GM19452 (cell line): ENCODE data around the gene TTC28.
"Not testable (repeated sequence)": the region's sequence is repeated elsewhere in the genome, so short reads cannot be mapped to it uniquely, and the experiment has no call there.

Source experiments
- ATAC-seq: cut with Tn5 transposase; IDR thresholded peaks from one replicate; pipeline ENCODE4 v1.9.1; 2021; ENCODE audit not compliant: unreplicated experiment

TTC28 gene

DNA sequence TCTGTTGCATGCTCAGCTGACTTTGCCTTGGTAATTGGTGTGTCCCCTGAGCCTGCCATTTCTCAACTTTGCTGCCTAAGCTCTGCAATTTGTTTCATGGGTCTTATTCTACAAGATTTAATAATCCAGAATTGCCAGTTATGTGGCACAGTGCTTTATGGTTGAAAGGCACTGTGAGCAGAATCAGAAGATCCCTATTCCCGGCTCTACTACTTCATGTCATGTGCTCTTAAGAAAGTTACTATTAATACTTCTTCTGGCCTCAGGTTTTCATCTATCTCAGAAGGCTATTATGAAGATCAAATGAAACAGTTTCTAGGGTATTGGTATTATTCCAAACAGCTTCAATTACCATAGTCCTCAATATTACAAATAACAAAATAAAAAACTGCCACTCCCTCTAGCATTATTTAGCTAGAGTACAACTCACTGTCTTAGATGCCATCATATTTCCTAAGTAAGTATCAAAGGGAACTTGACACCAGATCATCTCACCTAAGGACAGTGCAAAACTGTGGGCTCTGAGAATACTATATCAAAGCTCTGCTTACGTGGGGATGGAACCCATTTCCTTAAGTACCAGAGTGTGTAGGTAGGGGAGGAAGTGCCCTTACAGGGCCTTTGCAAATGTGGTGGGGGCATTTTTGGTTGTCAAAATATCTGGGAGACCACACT is 560.5 kb downstream of the TTC28 start:
- no peak for ATAC-seq

DNA sequence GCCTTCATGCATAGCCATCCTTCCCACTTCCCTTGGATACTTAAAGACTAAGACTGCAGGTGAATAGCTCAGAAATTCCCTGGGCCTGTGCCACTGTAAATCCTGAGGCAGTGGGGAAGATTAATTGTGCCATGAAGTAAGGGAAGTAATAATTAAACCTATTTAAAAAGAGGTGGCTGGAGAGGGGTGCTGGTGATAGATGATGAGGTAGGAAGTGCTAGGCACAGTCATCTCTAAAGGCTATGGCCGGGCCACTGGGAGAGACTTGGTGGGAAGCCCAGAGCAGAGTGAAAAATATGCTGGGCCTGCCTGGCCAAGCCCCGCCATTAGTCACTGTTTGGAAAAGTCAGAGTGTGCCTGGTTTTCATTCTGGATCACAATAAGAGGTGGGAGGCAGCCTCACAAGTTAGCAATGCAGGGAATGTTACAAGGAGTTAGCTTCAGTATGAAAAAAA is 563.4 kb downstream of the TTC28 start:
- ATAC-seq = no peak

- ATAC-seq = no peak
Measured at GRCh38 chr22:28115426-28115825, 564.2 kb downstream of the TTC28 start.

DNA sequence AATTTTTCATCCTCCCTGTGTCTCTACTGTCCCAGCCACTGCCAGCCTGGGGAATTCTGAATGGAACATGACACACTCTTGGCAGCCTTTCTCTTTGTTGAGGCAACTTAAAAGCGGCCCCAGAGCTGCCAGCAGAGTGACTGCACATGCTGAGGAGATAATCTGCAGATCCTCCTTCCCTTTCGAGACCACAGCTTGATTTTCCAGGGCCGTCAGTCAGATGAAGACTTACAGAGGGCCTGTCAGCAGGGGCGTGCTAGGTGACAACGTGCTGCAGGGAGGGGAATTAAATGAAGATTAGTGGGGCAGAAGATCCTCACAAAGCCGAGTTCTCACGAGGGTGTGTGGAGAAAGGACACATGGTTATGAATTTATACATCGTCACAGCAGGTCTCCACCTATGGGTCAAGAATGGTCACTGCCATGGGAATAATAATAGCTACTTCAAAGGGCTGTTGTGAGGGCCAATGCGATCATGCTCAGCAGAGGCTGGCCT is 567.0 kb downstream of the TTC28 start:
- no peak for ATAC-seq

- ATAC-seq = no peak
Measured at GRCh38 chr22:28112190-28112544, 567.5 kb downstream of the TTC28 start.

DNA sequence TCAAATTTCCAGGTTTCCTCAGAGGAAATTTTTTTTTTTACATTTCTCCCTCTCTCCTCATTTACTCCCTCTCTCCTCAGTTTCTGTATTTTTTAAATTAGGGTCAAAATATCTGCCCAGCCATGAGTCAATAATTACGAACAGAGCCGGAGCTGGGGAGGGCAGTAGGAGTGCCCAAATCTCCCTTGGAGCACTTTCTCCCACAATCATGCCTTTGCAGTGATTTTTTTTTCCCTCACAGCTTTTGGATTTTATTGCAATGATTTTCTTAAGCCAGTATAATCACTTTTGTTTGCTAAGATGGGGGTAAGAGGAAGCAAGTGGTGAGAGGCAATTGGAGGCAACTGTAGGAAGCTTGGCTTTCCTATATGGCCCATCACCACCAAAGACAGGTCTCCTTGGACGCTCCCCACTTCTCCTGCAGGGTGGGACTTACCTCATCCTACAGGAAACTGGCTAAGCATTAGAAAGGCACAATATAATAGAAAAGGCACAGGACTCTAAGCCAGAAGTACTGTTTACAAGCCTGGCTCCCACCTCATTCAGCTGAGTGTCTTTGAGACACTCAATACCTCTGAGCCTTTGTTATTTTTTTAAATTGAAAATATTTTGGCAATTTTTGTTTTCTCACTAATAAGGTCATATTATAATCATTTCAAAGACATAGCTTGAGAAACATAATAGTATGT is 568.0 kb downstream of the TTC28 start:
- no peak for ATAC-seq

DNA sequence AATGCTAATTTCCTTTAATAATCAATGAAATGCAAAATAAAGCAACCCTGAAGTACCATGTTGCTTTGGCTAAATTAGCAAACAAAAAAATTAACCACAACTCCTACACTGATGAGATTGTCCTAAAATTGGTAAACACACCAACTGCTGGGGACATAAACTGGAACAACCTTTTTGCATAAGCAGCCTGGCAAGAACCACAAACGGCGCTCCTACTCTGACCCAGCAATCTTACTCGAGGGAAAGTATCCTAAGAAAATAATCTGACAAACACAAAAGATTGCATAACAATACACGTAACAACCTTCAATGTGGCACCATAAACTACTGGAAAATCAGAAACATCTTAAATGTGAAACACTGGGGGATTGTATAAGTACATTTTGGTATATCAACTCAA is 570.8 kb downstream of the TTC28 start:
- no peak for ATAC-seq

GRCh38 chr22:28106617-28107016 is 573.0 kb downstream of the TTC28 start:
- ATAC-seq = no peak

GRCh38 chr22:28105988-28106387 is 573.7 kb downstream of the TTC28 start:
- no peak for ATAC-seq

- ATAC-seq = no peak
Measured at GRCh38 chr22:28105413-28105812, 574.2 kb downstream of the TTC28 start.

DNA sequence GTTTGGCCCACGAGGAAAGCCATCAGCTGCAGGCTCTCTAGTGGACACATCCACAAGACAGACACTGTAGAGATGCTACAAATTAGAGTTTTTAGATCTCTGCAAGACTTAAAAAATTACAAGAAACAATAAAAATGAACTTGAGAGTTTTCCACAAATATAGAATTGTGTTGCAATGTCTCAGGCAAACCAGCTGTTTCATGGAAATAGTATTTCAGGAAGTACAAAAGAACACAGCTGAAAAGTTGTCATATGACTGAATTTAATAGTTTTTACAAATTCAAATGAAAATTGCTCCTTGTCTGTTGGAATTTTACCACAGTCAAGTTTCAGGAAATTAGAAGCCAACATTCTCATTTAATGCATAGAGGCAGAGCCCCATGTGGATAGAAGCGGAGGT is 576.0 kb downstream of the TTC28 start:
- ATAC-seq = no peak

- ATAC-seq = no peak
Measured at GRCh38 chr22:28102151-28102812, 577.4 kb downstream of the TTC28 start.

DNA sequence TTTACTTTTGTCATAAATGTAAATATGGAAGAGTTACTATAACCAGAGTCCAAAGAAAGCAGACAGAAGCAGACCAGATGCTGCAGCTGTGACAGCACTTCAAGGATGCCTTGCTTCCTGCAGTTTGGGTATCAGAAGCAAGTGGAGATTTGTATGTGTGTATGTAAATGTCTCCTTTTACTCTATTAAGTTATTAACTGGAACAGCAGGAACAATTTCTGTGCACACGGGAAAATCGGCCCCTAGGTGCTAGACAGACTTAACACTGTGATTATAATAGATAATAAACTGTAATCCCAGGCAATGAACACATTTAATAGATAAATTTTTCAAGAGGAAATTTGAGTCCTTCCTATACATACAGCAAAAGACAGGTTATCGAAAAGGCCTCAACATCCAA is 582.0 kb downstream of the TTC28 start:
- no peak for ATAC-seq

DNA sequence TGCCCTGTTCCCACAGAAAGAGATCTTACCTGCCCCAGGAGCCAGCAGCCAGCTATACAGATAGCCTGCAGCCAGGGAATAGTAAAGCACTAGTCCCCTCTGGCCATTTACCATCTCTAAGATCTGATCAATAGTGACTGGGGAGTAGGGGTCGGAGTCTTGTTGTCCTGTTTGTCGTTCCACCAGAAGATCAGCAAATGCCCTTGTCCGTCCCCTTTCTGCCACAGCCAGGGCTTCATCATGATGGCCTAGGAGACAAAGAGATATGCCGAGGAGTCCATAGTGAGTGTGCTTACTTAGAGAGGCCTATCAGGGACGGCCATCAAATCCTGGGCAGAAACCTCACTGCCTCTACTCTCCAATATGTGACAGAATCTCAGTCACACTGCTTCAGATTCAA is 583.5 kb downstream of the TTC28 start:
- ATAC-seq = no peak

DNA sequence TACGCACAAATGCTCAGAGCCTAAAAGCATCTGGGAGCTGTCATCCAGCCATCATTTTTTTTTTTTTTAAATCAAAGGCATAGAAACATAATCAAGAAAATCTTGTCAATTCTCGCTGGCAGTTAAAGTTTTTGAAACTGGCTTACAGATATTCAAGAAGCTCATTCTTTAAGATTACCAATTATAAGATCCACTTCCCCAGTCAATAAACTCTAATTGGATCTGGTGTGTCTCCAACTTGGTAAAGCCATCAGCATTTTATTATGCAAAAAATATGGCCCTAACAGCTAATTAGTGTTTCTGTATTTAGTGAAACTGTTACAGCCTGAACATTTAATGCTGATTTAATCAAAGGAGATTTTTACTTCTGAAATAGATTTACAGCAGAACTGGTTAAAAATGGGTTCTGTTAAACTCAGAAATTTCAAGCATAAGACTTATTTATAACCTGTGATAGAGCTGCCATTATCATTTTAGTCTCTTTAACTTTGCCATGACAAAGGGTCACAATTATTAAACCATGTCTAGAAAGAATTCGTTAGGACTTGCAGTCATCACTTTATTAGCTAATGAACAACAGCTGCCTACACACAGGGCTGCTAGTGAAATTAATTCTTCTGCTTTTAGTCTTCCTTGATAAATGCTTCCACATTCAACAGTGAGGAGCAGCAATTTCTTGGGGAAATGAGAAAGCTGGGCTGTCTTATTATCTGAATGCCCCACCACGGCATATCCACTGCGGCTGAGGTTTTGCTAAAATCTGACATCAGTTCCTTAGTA is 584.1 kb downstream of the TTC28 start:
- ATAC-seq = no peak

GRCh38 chr22:28094771-28095170 is 584.9 kb downstream of the TTC28 start:
- no peak for ATAC-seq

- no peak for ATAC-seq
Measured at GRCh38 chr22:28093711-28094110, 585.9 kb downstream of the TTC28 start.

DNA sequence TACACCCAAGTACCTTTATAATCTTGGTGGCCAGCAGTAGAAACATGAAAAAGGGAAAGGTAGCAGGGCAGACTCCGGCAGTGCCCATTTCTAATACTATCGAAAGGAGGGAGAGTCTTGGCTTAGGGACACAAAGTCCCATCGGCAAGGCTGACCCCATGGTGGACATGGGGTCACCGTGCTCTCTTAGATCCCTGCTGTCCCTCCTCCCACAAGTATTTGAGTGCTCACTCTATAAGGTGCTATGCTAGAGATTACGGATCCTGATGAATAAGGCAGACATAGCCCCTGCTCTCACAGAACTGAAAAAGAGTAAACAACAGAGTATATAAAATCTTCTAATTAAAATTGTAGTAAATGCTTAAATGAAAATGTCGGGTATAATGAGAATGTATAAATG is 588.2 kb downstream of the TTC28 start:
- ATAC-seq = no peak

DNA sequence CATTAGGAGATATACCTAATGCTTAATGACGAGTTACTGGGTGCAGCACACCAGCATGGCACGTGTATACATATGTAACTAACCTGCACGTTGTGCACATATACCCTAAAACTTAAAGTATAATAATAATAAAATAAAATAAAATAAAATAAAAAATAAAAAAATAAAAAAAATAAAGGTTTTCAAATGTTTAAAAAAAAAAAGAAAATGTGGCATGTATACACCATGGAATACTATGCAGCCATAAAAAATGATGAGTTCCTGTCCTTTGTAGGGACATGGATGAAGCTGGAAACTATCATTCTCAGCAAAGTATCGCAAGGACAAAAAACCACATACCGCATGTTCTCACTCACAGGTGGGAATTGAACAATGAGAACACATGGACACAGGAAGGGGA is 590.1 kb downstream of the TTC28 start:
- ATAC-seq = not testable (repeated sequence)

DNA sequence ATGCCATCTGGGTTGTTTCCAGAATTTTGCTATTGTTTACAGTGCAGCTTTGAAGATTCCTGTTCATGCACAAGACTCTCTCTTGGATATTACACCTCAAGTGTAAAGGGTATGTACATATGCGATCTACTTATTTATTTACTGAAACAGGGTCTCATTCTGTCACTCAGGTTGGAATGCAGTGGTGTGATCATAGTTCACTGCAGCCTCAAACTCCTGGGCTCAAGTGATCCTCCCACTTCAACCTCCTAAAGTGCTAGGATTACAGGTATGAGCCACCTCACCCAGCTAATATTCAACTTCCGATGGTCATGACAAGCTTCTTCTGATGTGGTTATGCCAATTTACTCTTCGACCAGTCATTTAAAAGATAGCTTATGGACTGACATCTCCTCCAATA is 602.5 kb downstream of the TTC28 start:
- ATAC-seq = no peak

- no peak for ATAC-seq
Measured at GRCh38 chr22:28075358-28075981, 604.2 kb downstream of the TTC28 start.
